Fibroblast of gingiva (primary cell): ENCODE data around the gene ADCY3.

Source experiments
- DNase-seq: peaks from one replicate; pipeline ENCODE4 v3.0.0-alpha.2; 2011; ENCODE audit warnings: low read depth

The ADCY3 gene

DNA sequence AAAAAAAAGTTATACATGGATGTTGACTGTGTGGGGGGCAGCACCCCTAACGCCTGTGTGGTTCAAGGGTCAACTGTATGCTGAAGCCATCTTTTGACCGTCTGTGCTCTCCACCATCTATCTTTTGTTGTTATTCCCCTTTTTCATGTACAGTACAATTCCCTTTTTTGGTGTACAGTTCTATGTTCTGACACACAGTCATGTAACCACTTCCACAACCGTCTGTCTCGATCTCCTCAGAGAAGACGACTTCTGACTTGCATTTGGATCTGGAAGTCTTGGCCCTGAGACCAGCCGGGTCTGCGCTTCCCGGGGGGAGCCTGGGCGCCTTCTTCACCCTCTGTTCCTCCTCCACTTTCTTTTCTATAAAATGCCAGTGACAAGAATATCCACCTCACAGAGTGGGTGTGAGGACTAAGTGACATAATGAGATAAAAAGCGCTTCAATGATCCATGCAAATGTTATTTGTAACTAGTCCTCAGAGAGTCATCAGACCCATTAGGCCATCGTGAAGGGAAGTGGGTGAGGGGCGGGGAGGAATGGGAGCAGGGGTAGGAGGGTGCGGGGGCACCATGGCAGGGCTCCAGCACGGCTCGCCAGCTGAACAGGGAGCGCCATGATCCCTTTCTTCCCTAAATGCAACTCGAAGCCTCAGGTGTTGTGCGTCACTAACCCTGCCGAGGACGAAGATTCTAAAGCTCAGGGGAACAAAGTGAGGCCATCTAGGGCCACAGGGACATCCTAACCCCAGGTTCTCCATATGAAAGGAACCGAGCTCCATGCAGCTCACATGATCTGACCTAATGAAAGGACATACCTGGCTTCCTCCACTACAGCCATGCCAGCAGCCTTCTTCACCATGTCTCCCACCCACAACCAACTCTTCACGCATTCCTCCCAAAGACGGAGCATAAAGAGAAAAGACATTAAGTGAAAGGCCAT, 16.6 kb downstream of the ADCY3 start:
- DNase-seq: no peak

DNA sequence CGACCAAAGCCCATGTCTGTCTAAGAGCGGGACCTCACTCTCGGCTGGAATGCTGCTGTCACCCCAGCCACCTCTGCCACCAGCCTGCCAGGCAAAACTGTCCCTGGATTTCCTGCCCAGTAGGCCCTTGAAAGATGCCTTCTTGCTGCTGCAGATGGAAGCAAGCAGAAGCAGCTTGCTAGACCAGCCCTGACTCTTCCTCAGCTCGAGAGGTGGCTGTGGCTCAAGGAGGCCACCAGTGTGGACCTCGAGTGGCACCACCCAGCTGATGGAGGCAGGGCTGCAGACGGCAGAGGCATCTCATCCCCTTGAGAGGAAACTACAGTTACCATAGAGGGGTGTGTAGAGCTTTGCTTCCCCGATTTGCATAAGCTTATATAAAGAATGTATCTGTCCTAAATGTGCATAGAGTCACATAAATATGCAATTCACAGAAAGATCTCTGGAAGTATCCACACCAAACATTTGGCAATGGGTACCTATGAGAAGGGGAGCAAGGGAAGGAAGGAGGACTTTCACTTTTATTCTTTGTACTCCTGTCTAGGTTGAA, 20.6 kb downstream of the ADCY3 start:
- no peak for DNase-seq

DNA sequence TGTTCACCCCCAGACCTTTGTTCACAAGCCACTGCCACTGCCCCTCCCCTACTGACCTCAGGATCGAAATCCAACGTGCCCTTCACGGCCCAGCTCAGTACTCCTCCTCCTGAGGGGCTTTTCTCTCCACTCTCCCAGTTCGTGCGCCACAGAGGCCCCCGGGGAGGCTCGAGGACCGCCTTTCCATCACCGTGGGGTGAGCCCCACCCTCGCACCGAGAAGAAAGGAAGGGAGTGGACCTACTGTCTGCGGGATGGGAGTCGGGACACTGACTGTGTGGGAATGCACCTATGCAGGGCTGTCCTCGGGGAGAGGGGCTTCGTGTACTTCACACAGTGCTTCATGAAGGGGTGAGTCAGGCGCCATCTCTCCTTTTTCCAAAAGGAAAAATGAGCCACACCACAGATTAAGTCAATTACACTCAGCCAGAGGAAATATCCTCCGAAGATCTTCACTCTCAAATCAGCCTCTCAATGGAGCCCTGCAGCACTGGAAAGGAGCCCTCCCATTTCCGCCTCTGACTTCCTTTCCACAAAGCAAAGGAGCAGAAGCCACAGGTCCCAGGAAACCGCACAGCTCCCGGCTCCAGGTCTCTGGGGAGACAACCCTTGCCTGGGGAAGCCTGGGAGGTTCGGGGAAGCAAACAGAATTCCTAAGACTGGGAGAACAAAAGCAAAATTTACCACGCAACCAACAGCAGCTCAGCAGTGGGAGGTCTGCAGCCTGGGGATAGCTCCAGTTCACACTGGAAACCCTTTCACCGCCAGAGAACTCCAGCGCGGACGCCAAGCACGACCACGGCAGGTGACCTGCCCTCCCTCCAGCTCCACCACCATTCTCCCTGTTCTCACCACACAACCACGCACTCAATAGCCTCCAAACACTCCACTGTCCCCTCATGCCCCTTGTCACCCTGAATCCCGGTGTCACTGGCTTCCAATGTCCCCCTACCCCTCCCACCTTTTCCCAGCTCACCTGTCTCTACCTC, 21.6 kb downstream of the ADCY3 start:
- no peak for DNase-seq

DNA sequence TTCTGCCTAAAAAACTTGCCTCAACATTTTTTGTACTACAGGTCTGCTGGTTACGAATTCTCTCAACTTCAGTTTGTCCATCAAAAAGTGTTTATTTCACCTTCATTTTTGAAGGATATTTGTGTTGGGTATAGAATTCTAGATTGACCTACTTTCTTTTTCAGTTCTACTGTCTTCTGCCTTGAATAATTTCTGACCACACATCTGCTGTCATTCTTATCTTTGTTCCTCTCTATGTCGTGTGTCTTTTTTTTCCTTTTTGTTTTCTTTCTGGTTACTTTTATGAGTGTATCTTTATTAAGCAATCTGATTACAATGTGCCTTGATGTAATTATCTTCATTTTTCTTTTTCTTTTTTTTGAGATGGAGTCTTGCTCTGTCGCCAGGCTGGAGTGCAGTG, 25.3 kb downstream of the ADCY3 start:
- no peak for DNase-seq

DNA sequence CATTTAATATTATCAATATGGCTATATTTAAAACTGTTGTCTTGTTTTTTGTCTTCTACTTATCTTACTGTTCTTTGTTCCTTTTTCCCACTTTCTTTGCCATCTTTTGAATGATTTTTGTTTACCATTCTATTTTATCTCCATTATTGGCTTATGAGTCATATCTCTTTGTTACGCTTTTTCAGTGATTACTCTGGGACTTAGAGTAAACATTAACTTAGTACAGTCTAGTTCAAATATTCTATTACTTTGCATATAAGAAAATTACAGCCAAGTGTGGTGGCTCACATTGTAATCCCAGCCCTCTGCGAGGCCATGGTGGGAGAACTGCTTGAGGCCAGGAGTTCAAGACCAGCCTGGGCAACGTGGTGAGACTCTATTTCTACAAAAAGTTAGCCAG, 26.1 kb downstream of the ADCY3 start:
- DNase-seq: peak; percentile 38

DNA sequence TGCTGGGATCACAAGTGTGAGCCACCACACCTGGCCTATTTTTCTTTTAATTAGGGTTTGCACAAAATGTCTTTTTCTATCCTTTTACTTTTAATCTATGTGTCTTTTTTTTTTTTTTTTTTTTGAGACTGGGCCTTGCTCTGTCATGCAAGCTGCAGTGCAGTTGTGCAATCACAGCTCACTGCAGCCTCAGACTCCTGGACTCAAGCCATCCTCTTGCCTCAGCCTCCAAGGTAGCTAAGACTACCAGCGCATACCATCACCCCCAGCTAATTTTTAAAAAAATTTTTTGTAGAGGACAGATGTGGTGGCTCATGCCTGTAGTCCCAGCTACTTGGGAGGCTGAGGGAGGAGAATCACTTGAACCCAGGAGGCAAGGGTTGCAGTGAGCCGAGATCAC, 27.1 kb downstream of the ADCY3 start:
- peak; percentile 58 for DNase-seq

DNA sequence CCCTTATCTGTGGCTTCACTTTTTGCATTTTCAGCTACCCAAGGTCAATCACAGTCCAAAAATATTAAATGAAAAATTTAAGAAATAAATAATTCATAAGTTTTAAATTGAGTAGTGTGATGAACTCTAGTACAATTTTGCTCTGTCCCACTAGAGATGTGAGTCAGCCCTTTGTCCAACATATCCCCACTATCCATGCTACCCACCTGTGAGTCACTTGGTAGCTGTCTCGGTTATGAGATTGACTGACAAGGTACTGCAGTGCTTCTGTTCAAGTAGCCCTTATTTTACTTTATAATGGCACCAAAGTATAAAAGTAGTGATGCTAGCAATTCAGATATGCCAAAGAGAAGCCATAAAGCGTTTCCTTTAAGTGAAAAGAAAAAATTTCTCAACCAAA, 28.8 kb downstream of the ADCY3 start:
- DNase-seq: no peak

DNA sequence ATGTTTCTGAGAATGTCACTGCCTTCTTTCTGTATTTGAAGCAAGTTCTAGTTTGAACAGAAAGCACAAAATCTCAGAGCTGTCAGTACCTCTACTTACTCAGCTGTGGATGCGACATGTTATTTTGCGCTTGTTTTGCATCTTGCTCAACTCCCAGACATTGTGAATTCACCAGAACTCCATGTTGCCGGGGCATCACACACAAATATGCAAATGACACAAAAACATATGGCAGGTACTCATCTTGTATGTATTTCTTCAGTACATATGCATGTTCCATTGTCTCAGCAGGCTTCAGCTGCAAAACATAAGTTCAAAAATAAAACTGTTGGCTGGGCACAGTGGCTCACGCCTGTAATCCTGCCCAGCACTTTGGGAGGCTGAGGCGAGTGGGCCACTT, 30.8 kb downstream of the ADCY3 start:
- no peak for DNase-seq

DNA sequence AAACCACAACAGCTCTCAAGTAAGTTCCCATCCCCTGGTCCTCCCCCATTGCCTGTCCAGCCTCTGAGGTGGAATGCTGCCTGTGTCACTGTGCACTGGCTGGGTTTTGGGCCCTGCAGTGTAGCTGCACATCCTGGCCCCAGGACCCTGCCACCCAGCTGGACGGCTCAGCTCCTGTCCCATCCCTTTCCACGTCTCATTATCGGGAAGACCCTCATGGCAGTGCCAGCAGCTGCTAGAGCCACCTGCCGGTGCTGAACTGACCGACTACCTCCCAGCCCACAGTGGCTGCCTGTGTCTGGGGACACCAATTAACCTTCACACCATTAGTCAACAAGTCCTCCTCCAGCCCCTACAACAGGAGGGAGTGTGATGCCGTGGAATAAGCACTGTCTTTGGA, 31.9 kb downstream of the ADCY3 start:
- no peak for DNase-seq

DNA sequence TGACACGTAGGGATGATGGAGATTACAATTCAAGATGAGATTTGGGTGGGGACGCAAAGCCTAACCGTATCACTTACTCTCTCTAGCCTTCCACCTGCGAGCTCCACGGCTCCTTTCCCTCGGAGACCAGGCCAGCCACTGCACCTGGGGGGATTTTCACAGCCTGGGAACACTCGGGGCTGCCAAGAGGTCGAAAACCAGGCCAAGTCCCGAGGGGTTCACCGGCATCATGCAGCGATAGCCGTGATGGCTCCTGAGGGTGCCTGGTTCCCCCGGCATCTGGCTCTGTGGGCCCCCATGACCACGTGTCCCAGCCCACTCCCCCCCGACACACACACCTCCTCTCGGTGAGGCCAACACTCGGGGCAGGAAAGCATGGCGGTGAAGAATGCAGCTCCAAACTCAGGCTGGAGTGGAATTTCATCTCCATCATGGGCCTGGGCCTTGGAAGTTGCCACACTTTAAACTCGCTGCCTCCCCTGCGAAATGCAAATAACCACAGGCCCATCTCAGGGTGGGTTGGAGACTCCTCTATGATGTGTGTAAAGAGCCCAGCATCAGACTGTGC, 32.6 kb downstream of the ADCY3 start:
- DNase-seq: no peak

DNA sequence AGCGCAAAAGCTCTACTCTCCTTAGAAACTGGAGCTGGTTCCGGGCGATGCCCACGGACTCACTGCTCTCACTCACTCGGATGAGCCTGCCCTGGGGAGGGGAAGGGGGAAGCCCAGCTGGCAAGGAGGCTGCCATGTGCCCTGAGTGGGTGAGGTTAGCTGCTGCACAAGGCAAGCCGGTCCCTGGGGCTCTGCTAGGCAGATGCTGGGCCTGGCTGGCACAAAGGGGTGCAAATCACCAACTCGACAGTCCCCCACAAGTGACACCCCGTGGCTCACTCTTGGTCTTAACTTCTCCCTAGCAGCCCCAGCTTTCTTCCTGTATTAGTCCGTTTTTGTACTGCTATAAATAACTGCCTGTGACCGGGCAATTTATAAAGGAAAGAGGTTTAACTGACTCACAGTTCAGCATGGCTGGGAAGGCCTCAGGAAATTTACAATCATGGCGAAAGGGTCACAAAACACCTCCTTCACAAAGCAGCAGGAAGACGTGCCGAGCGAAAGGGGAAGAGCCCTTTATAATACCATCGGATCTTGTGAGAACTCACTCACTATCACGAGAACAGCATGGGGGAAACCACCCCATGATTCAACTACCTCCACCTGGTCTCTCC, 33.2 kb downstream of the ADCY3 start:
- no peak for DNase-seq

DNA sequence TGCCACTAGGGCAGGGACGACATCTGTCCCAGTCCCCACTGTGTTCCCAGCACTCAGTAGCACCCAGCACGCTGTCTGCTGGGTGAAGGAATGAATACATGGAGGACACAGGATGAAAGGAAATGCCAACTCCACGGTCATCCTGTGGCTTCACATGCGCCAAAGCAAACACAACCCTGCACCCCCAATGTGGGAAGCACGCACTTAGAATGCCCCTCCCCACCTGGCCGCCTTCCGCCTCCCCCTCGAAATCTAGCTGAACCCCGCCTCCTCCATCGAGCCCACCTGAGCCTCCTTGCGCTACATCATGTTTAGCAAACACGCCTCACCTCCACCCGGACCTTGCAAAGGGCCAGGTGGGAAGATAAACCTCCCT, 33.9 kb downstream of the ADCY3 start:
- DNase-seq: no peak

DNA sequence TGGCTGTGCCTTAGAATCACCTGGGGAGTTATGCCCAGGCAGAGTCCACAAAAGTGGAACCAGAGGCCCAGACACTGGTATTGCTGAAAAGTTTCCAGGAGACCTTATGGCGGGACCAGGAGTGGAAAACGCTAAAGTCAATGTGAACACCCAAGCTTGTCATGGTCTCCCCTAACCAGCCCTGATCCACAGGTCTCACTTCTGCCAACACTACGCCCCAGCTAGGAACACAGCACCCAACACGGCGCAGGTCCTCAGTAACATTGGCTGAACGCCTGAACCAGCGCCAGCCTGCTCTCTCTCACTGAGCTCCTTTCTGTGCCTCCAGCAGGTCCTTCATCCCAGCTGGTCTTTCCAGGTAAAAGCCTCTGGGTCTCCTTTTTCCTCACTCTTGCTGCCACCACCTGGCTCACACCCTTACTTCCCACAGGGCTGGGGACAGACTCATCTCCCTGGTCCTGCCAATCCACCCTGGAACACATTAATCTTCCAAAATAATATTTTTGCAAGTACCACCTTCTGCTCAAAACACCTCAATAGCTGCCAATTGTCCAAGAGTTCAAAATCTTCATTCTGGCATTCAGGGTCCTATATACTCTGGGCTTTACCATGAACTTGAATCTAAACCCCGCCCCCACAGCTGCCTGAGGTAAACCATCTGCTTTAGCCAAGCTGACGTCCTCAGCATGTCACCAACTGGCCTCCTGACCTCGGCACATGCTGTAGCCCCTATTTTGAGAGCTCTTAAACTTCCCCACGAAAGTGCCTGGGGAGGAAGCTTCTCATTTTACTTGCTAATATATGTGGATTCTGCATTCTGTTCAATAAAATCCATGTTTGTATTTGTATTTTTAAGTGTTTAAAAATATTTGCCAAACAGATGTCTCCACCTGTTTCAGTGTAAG, 34.6 kb downstream of the ADCY3 start:
- no peak for DNase-seq

DNA sequence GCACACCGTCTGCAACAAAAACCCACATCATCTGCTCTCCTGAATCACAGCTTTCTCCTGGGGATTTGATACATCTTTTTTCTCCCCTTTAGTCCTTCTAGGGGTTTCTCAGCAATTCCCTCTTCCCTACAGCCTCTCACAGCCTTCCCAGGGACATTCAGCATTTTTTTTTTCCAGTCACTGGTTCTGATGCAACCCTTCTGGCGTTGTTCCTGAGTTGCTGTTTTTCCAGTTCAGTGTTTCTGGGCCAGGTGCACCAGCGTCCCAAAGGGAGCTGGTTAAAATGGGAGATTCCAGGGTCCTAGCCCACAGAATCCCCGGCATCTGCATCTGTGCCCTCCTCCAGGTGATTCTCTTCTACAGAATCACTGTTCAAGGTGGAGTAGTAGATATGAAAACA, 36.1 kb downstream of the ADCY3 start:
- peak; percentile 41 for DNase-seq

DNA sequence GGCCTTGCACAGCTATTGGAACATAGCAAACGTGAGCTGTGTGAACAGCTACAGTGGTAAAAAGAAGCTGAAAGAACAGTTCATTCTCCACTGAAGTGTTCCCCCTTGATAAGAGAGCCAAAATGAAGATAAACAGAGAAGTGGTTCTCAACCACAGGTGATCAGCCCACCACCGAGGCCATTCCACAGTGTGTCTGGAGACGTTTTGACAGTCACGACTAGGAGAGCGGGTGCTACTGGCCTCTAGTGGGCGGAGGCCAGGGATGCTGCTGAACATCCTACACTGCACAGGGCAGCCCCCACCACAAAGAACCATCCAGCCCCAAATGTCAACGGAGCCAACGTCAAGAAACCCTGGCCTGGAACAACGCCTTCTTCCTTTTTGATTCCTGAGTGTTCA, 38.4 kb downstream of the ADCY3 start:
- DNase-seq: no peak

DNA sequence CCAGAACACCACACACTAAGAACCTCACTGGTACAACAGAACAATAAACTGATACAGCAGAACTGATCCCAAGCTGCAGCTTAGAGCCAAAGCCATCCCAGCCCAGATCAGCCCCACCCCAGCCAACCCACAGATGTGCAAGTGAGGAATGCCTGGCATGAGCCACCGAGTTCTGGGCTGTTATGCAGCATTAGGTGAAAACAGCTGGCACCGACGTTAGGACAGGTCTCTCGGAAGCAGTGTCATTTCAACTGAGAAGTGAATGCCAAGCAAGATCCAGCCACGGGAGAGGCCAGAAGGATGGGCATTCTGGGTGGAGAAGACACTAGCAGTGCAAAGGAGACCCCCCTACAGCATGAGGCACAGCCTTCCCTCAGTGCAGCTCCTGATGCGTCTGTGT, 38.9 kb downstream of the ADCY3 start:
- no peak for DNase-seq

DNA sequence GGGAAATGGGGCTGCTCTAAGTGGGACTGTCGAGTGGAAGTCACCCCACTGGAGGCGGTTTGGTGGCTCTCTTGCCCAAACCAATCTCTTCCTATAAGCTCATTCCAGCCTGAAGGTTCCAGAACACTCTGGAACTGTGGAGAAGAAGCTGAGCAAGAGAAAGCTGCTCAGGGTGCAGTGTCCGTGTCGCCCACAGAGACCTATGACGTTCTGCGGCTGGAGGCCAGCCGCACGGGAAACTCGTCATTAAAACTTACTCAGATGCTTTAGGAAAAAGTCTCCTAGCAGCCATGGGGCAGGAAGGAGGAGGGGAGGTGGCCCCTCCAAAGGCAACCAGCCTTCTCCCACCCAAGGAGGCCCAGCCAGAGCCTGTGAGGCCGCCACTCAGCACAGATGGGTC, 41.7 kb downstream of the ADCY3 start:
- DNase-seq: no peak

DNA sequence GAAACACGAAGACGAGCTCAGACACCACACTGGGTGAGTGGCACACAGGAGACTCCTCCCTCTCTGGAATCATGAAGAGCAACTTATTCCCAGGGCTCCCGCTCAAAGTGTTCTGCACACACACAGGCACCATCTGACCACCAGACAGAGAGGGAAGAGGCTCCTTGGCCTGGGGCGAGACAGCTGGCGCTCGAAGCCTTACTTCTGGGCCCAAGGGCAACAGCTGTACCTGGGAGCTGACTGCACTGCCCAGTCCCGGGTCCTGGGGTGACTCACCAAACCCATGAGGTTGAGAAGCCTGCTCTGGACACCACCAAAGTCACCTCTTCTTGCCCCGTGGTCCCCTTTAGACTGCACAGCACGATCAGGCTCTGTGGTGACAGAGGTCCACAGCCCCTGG, 42.4 kb downstream of the ADCY3 start:
- DNase-seq: no peak

DNA sequence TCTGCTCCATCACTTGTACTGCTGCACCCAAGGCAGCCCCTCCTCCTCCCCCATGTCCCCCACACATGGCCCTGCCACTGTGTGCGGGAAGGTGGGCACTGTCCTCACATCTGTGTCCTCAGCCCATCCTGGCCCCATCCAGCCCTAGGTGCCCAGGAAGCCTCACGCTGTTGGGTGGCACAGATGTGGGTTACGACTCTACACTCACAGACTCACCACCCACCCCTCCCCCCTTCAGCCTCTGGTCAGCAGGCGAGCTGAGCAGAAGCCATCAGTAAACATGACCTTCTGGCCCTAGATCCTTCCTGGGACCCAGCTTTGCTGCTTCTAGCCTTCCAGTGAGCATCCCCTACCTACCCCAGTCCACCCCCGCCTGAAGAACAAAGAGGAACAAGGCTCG, 43.0 kb downstream of the ADCY3 start:
- no peak for DNase-seq

DNA sequence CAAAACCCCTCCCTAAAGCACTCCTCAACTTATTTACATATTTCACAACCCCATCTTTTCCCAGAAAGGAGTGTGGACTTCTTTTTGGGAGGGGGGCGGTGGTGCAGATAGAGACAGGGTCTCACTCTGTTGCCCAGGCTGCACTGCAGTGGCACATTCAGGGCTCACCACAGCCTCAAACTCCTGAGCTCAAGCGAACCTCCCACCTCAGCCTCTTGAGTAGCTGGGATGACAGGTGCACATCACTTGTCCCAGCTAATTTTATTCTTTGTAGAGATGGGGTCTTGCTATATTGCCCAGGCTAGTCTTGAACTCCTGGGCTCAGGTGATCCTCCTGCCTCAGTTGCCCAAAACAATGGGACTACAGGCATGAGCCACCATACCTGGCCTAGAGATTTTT, 44.1 kb downstream of the ADCY3 start:
- DNase-seq: no peak

DNA sequence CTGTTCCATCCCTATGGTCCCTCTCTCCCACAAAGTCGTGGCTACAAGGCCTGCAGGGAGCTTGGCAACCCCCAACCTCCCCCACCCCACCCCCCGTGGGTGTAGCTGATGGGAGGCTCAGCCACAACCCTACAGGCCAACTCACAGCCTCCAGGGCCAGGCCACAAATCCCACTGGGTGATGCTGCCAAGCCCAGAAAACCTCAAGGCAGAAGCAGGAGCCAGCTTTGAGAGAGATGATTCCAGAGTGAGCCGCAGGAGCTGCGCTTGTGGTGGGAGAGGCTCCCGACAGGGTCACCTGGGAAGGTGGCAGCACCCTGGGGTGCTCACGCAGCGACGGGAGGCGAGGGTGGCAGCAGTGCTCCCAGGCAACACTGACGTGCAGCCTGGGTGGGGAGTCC, 44.8 kb downstream of the ADCY3 start:
- DNase-seq: peak; percentile 47
